ENCODE measurements around the gene DMXL1. TPM values are rescaled to one million over a fixed set of nuclear protein-coding genes. Genes with fewer than 3 reads are reported as not detected.
"Not testable (repeated sequence)": the region's sequence is repeated elsewhere in the genome, so short reads cannot be mapped to it uniquely, and the experiment has no call there.

The DMXL1 gene
- polyA plus RNA-seq, 10 donors = 17.7 to 28.2 (median 23.7) TPM

DNA sequence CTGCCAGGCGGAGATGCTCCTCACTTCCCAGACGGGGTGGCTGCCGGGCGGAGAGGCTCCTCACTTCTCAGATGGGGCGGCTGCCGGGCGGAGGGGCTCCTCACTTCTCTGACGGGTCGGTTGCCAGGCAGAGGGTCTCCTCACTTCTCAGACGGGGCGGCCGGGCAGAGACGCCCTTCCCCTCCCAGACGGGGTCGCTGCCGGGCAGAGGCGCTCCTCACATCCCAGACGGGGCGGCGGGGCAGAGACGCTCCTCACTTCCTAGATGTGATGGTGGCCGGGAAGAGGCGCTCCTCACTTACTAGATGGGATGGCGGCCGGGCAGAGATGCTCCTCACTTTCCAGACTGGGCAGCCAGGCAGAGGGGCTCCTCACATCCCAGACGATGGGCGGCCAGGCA is 51.6 kb downstream of the DMXL1 start:
- not testable (repeated sequence) for DNase-seq

DNA sequence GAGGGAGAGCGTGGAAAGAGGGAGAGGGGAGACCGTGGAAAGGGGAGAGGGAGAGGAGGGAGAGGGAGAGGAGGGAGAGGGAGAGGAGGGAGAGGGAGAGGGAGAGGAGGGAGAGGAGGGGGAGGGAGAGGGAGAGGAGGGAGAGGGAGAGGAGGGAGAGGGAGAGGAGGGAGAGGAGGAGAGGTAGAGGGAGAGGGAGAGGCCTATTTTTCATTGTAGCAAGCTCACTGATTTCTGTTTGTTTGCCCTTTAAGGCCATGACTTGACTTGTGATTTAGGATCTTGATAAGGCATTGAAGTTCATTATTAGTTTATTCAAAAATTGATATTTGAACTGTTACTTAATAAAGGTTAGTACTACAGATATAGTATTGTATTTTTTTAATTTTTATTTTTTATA is 52.4 kb downstream of the DMXL1 start:
- DNase-seq = no peak

DNA sequence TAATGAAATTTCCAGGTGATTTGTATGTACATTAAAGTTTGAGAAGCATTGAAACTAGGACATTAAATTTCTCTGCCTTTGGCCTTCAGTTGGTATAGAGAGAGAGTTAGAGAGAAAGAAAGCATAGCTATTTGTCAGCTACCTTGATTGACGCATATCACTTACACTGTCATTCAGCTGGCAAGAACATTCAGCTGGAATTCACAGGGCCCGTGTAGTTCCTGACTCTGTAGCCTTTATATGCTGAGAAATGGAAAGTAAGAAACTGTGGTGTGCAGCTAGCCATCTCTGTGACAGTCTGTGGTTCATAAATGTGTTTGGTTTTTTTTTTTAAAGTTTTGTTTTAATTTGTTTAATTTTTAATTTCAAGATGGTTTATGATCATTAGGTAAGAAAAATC is 58.9 kb downstream of the DMXL1 start:
- DNase-seq = no peak

DNA sequence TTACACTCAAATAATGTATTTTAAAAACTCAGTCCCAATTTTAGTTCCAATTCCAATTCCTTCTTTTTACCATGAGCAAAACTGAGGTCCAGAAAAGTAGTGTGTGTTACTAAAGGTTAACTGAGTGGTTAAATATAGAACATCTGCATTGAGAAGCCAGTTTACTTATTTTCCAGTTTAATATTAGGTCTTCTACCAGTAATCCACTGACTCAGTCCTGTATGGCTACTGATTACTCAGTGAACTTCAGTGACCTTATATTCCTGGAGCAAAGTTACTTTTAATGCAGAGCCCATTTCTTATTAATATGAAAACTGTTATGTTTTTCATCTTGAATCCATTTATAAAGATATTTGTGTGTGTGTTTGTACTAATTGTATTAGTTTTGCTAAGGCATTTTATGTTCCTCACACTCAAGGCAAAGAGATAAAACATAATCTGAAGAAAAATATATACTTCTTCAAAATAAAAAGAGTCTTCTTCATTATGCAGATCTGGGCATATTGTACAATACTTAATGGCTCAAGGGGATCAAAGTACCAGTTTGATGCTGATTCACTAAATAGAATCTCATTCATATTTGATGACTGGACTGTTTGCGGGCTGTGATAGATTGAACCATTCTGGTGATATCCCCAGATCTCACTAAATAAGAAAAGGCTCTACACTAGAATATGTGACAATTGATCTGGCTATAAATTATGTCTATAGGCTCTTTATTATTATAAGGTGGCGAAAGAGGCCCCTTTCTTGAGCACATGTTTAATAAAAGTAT is 60.8 kb downstream of the DMXL1 start:
- no peak for DNase-seq

DNA sequence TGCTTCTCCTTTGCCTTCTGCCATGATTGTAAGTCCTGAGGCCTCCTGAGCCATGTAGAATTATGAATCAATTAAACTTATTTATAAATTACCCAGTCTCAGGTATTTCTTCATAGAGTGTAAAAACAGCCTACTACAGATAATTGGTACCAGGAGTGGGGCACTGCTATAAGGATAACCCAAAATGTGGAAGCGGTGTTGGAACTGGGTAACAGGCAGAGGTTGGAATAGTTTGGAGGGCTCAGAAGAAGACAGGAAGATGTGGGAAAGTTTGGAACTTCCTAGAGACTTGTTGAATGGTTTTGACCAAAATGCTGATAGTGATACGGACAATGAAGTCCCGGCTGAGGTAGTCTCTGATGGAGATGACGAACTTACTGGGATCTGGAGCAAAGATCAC is 64.9 kb downstream of the DMXL1 start:
- not testable (repeated sequence) for DNase-seq

DNA sequence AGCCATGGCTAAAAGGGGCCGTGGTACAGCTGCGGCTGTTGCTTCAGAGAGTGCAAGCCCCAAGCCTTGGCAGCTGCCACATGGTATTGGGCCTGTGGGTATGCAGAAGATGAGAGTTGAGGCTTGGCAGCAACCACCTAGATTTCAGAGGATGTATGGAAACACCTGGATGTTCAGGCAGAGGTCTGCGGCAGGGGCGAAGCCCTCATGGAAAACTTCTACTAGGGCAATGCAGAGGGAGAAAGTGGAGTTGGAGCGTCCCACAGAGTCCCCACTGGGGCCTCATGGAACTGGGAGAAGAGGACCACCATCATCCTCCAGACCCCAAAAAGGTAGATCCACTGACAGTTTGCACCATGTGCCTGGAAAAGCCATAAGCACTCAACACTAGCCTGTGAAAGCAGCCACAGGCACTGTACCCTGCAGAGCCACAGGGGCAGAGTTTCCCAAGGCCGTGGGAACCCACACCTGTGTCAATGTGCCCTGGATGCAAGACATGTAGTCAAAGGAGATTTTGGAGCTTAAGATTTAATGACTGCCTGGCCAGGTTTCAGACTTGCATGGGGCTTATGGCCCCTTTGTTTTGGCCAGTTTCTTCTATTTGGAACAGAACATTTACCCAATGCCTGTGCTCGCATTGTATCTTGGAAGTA is 65.9 kb downstream of the DMXL1 start:
- no peak for DNase-seq

DNA sequence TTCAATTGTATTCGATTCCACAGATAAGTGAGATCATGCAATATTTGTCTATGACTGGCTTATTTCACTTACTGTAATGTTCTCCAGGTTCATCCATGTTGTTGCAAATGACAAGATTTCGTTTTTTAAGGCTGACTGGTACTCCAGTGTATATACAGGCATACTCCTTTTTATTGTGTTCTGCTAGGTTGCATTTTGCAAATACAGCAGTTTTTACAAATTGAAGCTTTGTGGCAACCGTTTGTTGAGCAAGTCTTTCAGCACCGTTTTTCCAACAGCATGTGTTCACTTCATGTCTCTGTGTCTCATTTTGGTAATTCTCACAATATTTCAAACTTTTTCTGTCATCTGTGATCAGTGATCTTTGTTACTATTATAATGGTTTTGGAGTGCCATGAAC is 82.7 kb downstream of the DMXL1 start:
- DNase-seq = no peak

DNA sequence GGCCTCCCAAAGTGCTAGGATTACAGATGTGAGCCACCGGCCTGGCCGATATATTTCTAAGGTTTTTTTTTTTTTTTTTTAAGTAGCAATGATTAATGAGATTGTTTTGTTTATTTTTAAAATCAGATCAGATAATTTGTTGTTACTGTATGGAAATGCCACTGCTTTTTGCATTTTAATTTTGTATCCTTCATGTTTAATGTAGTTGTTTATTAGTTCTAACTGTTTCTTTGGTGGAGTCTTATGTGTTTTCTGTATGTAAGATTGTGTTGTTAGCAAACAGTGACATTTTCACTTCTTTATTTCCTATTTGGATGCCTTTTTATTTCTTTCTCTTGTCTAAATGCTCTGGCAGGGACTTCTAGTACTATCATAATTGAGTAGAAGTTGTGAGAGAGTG is 87.3 kb downstream of the DMXL1 start:
- DNase-seq = no peak

DNA sequence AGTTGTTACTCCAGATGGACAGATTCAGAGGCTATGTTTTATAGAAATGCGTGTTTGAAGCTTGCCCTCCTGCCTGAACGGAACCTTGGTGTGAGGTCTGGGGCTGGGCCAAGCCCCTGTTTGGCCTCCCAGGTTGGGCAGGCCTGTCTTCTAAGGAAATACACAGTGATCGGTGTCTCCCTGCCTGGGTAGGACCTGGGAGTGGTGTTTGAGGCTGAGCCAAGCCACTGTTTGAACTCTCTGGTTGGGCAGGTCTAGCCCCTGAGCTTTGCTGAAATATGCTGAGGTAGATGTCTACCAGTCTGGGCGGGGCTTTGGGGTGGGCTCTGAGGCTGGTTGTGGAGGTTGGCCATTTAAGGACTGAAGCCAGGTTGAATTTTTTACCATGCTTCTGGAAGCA is 90.5 kb downstream of the DMXL1 start:
- DNase-seq = no peak

DNA sequence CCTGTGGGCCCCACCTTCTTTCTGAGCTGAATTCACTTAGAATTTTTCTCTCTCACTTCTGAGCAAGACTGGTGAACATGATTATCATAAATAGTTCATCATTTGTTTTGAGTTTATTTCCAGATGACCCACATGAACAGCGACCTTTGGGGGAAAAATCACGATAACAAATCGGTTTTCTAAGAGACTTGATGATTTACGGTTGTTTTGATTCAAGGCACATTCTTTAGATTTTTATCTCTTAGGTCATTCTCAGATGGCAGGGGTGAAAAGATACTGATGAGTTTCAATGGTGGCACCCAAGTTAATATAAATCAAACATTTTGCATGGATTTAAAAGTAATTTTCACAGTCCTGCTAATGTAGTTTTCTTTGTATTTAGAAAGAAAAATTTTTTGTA is 95.1 kb downstream of the DMXL1 start:
- DNase-seq = no peak

DNA sequence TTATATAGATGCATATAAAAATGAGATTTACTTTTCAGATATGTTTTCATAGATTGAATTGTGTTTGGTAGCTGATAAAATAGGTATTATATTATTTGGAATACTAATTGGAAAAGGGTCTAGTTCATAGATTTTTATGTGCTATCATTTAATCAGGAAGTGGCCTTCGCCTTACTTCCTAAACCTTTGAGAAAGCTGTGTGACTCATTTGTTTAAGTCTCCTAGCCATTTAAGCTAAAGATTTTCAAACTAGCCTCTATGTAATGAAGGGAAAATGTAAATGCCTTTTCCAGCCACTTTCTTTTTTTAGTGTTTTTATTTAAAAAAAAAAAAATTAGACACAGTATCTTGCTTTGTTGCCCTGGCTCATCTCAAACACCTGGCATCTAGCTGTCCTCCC is 97.5 kb downstream of the DMXL1 start:
- DNase-seq = no peak

DNA sequence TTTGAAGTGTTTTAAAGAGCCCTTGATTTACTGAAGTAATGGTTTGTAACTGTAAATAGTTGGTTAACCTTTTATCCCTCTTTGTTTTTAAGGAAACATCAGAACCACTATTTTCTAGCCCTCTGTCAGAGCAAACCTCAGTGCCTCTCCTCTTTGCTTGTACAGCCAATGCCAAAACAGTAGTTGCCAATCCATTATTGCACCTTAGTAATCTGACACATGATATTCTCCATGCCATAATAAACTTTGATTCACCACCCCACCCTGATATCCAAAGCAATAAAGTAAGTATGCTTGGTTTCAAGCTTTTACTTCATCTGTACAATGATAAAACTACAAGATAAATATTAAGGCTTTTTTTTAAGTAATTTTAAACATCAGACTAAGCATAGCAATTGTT is 100.8 kb downstream of the DMXL1 start:
- DNase-seq = no peak

DNA sequence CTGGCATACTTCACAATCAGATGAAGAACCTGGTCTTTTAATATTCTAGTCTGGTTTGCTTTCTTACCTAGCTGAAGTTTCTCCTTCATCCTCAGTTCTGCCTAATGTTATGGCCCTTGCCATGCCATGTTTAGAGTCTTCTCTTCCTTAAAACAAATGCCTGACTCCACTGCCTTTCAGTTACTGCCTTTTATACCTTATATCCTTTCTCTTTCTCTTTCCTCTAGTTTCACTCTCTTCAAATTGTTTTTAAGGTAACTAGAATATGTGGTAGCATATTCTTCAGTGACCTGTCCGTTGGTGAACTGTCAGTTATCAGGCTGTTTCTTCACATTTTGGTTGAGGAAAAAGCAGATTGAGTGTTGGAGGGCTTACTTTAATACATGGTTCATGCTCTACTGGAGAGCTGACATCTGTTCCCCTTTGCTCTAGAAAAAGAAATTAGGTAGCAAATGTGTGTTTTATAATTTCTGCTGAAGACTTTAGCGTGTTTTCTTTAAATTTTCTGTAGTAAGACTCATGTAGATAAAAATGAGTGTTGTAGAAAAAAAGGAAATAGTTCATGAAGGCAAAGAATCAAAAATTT is 103.8 kb downstream of the DMXL1 start:
- no peak for DNase-seq

DNA sequence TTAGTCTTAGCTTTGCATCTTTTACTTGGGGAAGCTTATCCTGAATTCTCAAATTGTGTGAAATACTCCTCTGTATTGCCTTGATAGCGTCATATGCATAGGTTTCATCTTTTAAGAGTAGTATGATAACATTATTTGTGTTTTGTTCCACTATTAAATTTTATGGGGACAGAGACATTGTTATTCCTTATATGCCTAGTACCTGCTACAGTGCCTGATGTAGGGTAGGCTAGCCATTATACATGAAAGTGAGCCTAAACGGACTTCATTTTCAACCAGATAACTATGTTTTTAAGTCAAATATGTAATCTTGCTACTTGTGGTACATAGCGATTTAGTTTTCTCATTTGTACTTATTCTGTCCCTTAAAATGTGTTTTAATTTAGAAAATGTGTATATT is 105.9 kb downstream of the DMXL1 start:
- no peak for DNase-seq

DNA sequence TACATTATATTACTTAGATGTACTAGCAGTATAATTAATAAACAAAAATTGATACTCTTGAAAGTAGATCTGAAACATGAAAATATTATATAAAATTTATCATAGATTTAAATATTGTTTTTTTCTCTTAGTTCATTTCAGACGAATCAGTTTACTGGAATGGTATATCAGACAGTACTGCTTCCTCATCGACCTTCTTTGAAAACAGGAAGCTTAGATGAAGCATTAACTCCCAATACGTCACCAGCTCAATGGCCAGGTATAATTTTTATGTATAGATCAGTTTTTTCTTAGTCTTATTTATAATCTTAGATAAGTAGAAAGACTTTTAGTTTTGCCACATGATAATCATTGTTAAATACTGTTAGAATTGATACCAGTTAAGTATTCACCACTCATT is 106.3 kb downstream of the DMXL1 start:
- DNase-seq = no peak

DNA sequence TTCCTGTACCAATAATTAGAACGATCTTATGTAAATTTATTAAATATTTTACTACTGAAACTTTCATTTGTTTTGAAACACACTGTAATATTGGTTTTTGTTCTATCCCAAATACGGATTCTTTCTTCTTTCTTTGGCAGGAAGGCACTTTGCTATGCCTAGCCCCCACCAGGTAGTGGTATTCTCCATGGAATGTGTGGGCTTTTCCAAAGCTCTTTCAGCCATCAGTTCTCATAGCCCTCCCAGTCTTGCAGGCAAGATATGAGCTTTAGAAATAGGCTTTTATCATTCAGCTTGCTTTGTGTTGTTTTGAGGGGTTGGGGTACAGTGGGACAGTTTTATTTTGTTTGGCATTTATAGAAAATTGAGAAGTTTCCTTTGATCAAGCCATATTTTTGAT is 107.5 kb downstream of the DMXL1 start:
- no peak for DNase-seq

DNA sequence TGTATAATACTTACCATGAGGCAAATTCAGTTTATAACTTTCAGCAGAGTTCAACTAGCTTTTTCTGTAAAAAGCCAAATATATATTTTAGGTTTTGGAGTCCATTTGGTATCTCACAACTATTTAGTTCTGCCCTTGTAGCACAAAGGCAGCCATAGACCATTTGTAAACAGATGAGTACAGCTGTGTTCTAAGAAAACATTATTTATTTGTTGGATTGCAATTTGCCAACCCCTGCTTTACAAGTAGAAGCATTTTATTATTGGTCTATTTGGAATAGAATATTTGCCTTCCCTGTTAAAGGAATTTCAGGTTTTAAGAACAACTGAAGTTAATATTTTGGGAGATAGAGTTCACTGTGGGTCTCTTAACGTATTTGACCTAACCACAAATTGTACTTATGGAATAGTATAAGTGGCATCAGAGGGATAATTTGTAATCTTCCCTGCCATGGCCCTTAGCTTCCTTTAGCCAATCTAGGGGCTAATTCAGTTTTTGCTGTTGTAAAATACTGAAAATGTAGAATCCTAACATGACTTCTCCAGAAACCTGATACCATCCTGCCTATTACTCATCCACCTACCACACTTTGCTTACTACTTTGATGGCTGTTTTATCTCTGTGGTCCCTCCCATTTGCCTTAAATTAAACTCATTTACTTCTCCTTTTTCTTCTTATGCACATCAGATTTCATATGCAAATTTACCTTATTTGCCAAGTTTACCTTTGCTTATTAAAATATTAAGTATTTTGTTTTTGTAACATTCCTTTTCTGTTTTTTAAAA is 109.2 kb downstream of the DMXL1 start:
- no peak for DNase-seq

DNA sequence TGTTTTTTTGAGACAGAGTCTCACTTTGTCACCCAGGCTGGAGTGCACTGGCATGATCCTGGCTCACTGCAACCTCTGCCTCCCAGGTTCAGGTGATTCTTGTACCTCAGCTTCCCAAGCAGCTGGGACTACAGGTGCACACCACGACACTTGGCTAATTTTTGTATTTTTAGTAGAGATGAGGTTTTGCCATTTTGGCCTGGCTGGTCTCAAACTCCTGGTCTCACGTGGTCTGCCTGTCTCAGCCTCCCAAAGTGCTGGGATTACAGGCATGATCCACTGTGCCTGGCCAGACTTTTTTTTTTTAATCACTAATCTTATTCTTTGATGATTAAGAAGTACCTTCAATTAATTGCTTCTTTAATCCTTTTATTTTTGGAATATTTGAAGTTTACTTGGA is 114.6 kb downstream of the DMXL1 start:
- not testable (repeated sequence) for DNase-seq

DNA sequence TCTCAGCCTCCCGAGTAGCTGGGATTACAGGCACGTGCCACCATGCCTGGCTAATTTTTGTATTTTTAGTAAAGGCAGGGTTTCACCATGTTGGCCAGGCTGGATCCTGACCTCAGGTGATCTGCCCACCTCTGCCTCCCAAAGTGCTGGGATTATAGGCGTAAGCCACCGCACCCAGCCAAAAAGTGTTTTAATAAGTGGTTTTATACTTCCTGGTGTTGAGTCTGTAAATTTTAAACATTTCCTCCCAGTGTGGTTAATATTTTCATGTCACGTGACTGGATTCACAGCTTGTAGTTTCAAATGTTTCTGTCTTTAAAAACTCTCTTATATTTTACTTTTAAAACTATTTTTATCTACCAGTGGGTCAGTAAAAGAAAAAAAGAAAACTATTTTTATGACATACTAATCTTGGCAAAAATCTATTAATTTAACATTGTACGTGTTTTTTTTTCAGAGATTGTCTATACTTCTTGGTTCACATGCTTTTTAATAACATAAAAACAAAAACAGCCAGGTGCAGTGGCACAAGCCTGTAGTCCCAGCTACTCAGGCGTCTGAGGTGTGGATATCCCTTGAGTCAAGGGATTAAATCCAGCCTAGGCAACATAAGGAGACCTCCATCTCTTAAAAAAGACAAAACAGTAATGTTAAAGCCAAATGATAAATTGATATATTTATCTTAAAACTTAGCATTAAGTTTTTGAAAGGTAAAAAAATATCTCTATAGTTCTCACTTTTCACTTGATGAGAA is 117.1 kb downstream of the DMXL1 start:
- DNase-seq = no peak

DNA sequence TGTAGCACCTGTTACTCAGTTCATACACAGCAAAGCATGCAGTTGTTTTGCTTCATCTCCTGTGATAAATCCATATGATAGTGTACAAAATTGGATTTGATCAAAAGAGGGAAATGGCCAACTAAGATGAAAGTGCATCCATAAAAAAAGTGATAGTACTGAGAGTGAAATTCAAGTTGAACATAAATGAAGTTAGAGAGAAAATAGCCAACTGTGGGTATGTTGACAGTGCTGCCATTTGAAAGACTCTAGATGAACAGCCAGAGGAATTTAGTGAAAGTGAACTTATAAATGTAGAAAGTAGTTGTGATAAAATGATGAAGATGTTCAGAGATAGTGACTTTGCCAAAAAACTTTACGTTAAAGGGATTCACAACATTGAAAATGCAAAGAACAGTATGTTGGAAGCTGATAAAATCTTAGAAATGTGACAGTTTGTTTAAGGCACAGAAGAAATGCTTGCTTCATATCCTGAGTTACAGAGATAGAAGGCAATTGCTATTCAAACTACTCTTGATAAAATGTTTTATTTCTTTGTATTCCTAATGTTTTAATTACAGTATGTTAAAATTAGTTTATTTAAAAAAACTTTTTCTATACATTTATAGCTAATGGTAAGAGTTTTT is 119.7 kb downstream of the DMXL1 start:
- no peak for DNase-seq

DNA sequence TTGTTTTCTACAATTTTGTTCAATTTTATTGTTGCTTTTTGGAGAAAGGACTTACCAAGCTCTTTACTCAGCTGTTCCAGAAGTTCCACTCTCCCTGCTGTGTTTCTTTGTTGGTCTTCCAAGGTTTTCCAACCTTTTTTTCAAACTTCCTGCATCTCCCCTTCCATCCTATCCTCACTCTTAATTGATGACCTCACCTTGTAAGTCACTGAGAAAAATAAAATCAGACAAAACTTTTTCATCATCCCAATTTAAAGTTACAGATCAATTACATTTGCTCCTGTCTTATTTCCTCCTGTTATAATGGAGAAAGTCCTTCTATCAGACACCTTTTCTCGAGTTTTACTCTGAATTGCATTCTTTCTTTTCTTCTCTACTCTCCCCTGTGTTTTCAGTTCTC is 121.1 kb downstream of the DMXL1 start:
- DNase-seq = no peak

Data from muscle of back (tissue), 11 donors.